Liver (tissue), 9 donors: Measurements from ENCODE around the gene NEBL. TPM values are rescaled to one million over a fixed set of nuclear protein-coding genes. Genes with fewer than 3 reads are reported as not detected.

ENCODE experiments used
- DNase-seq: peaks from one replicate; pipeline ENCODE4 v3.0.0-alpha.2; 2017; ENCODE audit warnings: low spot score
- H3K27ac ChIP-seq, 2 donors: one replicate each; pipeline ENCODE4 v1.7.0; 2013; ENCODE audit warnings: inconsistent platforms in 2 of 2, low read length in 2 of 2, control low read depth in 1 of 2, low read depth in 1 of 2, mild to moderate bottlenecking in 1 of 2
- H3K27me3 ChIP-seq, 4 donors: one replicate each; pipeline versions ENCODE4 v1.6.1 to v1.7.0; 2013; ENCODE audit warnings: low read length in 3 of 4, inconsistent platforms in 1 of 4, mild to moderate bottlenecking in 1 of 4, moderate library complexity in 1 of 4; ENCODE audit not compliant: control insufficient read depth in 4 of 4, insufficient read depth in 4 of 4
- H3K36me3 ChIP-seq, 4 donors: one replicate each; pipeline versions ENCODE4 v1.6.1 to v1.7.0; 2013; ENCODE audit warnings: low read length in 3 of 4, mild to moderate bottlenecking in 3 of 4, low read depth in 1 of 4, moderate library complexity in 1 of 4; ENCODE audit not compliant: control insufficient read depth in 4 of 4, insufficient read depth in 3 of 4
- H3K4me1 ChIP-seq, 4 donors: one replicate each; pipeline versions ENCODE4 v1.6.1 to v1.7.0; 2013; ENCODE audit warnings: low read length in 3 of 4, mild to moderate bottlenecking in 3 of 4, moderate library complexity in 1 of 4; ENCODE audit not compliant: control insufficient read depth in 4 of 4, insufficient read depth in 4 of 4
- H3K4me3 ChIP-seq, 3 donors: one replicate each; pipeline versions ENCODE4 v1.6.1 to v1.7.0; 2013; ENCODE audit warnings: low read length in 3 of 3, control low read depth in 1 of 3, low read depth in 1 of 3, mild to moderate bottlenecking in 1 of 3
- H3K9ac ChIP-seq, 2 donors: one replicate each; pipeline ENCODE4 v1.7.0; 2013; ENCODE audit warnings: low read length in 2 of 2, mild to moderate bottlenecking in 2 of 2, moderate library complexity in 2 of 2, control low read depth in 1 of 2, low read depth in 1 of 2
- H3K9me3 ChIP-seq, 4 donors: one replicate each; pipeline versions ENCODE4 v1.6.1 to v1.7.0; 2013; ENCODE audit warnings: low read length in 3 of 4; ENCODE audit not compliant: control insufficient read depth in 4 of 4
- EGR1 ChIP-seq, 2 donors: IDR thresholded peaks; 2 replicates each; pipeline ENCODE4 v1.6.1; 2016 to 2018; ENCODE audit warnings: antibody characterized with exemption in 2 of 2, low read depth in 2 of 2
- FOXA1 ChIP-seq: IDR thresholded peaks from 2 replicates; pipeline ENCODE4 v1.6.1; 2016; ENCODE audit warnings: antibody characterized with exemption
- HNF4A ChIP-seq, 2 donors: conservative IDR thresholded peaks; 2 replicates each; pipeline ENCODE4 v1.6.1; 2016; ENCODE audit warnings: antibody characterized with exemption in 2 of 2, mild to moderate bottlenecking in 2 of 2
- HNF4G ChIP-seq: IDR thresholded peaks from 2 replicates; pipeline ENCODE4 v1.6.1; 2016; ENCODE audit warnings: antibody characterized with exemption
- JUND ChIP-seq, 2 donors: IDR thresholded peaks; 2 replicates each; pipeline ENCODE4 v1.6.1; 2016; ENCODE audit warnings: antibody characterized with exemption in 2 of 2
- RAD21 ChIP-seq, 2 donors: IDR thresholded peaks; 2 replicates each; pipeline ENCODE4 v1.6.1; 2016; ENCODE audit warnings: antibody characterized with exemption in 2 of 2, mild to moderate bottlenecking in 2 of 2
- RXRA ChIP-seq, 2 donors: IDR thresholded peaks; 2 replicates each; pipeline ENCODE4 v1.6.1; 2017 to 2018; ENCODE audit warnings: antibody characterized with exemption in 2 of 2, mild to moderate bottlenecking in 1 of 2
- SP1 ChIP-seq: IDR thresholded peaks from 2 replicates; pipeline ENCODE4 v1.6.1; 2018; ENCODE audit warnings: antibody characterized with exemption, mild to moderate bottlenecking
- YY1 ChIP-seq: IDR thresholded peaks from 2 replicates; pipeline ENCODE4 v1.6.1; 2016; ENCODE audit warnings: antibody characterized with exemption, mild to moderate bottlenecking
- WGBS: extraction: QIAGEN DNeasy Blood & Tissue Kit; methylation state at CpG from one replicate; pipeline ENCODE4 v1.1.7; 2013; 5-methylcytosine and 5-hydroxymethylcytosine counted together
- polyA plus RNA-seq, 2 donors: library from polyadenylated mRNA; stranded (reverse) in 1 of 2; unstranded in 1 of 2; fragments of 200-250 nt in 1 of 2; fragments of >200 nt in 1 of 2; fragmentation: Nextera tagmentation in 1 of 2; extraction: Ambion mirVana in 1 of 2; gene quantifications; one replicate each; pipeline versions ENCODE4 v1.2.1 to v1.2.3, GENCODE V29; 2013 to 2015
- total RNA-seq, 2 donors: library from RNA; depleted of rRNA; stranded (reverse); fragments of >200 nt; gene quantifications; one replicate each; pipeline ENCODE4 v1.2.3, GENCODE V29; 2014
- TF ChIP-seq, protein P1 (sequence below): IDR thresholded peaks from 2 replicates; pipeline ENCODE4 v1.6.1; 2016; ENCODE audit warnings: antibody characterized with exemption, mild to moderate bottlenecking
- TF ChIP-seq, protein P2 (sequence below): IDR thresholded peaks from 2 replicates; pipeline ENCODE4 v1.6.1; 2016; ENCODE audit warnings: antibody characterized with exemption
- TF ChIP-seq, protein P3 (sequence below): fragments of 150-350 bp; IDR thresholded peaks from 2 replicates; pipeline ENCODE4 v1.5.1; 2017; ENCODE audit warnings: improper control_type of control experiment, low read depth, low read length; ENCODE audit not compliant: missing input control
- TF ChIP-seq, protein P4 (sequence below): IDR thresholded peaks from 2 replicates; pipeline ENCODE4 v1.6.1; 2016; ENCODE audit warnings: antibody characterized with exemption
- TF ChIP-seq, protein P5 (sequence below): IDR thresholded peaks from 2 replicates; pipeline ENCODE4 v1.6.1; 2016; ENCODE audit warnings: antibody characterized with exemption
- donor health status: healthy.
- donor health status: healthy.
- donor health status: healthy.
- donor health status: healthy.
- donor health status: healthy.

NEBL gene
- total and polyA plus RNA-seq, 4 donors: 0.22 to 1.8 (median 0.81) TPM

DNA sequence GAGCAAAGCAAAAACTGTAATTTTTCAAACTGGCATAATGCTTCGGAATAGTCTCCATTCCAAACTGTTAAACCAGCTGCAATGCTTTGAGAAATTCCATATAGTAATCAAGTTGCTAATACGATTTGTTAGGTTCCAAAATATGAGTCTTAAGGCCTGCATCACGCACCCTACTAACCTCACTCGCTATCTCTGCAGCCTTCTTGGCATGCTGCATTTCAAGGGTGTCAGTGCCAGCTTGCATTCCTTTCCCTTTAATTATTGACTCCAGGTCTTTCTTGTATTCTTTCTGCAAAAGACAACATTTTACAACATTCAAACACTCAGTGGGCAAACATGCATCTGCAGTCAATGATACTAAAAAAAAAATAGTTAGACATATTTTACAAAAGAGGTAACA lies 61.8 kb downstream of the NEBL start:
- DNase-seq: no peak
- H3K36me3 ChIP-seq: peaks cover 0 to 19% (median 3%) of the 10 kb centered on the region in 4 donors
- H3K27ac ChIP-seq: no peak overlapping the region
- TF ChIP-seq FOXA1 (no peak), RAD21 (IDR thresholded peaks at IDR 0.05) (no peak), EGR1 (IDR thresholded peaks at IDR 0.05; ENCODE audit: low read depth in 2 of 2) (no peak), YY1 (no peak), JUND (IDR thresholded peaks at IDR 0.05) (no peak)
- TF ChIP-seq, protein P1, sequence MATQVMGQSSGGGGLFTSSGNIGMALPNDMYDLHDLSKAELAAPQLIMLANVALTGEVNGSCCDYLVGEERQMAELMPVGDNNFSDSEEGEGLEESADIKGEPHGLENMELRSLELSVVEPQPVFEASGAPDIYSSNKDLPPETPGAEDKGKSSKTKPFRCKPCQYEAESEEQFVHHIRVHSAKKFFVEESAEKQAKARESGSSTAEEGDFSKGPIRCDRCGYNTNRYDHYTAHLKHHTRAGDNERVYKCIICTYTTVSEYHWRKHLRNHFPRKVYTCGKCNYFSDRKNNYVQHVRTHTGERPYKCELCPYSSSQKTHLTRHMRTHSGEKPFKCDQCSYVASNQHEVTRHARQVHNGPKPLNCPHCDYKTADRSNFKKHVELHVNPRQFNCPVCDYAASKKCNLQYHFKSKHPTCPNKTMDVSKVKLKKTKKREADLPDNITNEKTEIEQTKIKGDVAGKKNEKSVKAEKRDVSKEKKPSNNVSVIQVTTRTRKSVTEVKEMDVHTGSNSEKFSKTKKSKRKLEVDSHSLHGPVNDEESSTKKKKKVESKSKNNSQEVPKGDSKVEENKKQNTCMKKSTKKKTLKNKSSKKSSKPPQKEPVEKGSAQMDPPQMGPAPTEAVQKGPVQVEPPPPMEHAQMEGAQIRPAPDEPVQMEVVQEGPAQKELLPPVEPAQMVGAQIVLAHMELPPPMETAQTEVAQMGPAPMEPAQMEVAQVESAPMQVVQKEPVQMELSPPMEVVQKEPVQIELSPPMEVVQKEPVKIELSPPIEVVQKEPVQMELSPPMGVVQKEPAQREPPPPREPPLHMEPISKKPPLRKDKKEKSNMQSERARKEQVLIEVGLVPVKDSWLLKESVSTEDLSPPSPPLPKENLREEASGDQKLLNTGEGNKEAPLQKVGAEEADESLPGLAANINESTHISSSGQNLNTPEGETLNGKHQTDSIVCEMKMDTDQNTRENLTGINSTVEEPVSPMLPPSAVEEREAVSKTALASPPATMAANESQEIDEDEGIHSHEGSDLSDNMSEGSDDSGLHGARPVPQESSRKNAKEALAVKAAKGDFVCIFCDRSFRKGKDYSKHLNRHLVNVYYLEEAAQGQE: no peak
- TF ChIP-seq, protein P2, sequence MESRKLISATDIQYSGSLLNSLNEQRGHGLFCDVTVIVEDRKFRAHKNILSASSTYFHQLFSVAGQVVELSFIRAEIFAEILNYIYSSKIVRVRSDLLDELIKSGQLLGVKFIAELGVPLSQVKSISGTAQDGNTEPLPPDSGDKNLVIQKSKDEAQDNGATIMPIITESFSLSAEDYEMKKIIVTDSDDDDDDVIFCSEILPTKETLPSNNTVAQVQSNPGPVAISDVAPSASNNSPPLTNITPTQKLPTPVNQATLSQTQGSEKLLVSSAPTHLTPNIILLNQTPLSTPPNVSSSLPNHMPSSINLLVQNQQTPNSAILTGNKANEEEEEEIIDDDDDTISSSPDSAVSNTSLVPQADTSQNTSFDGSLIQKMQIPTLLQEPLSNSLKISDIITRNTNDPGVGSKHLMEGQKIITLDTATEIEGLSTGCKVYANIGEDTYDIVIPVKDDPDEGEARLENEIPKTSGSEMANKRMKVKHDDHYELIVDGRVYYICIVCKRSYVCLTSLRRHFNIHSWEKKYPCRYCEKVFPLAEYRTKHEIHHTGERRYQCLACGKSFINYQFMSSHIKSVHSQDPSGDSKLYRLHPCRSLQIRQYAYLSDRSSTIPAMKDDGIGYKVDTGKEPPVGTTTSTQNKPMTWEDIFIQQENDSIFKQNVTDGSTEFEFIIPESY: no peak
- no peak overlapping the region for H3K9ac ChIP-seq
- H3K4me1 ChIP-seq: no peaks in the 10 kb centered on the region
- no peaks in the 10 kb centered on the region for H3K9me3 ChIP-seq
- WGBS: 84% methylated on average over 4 of the region's 4 CpGs
- no peaks in the 10 kb centered on the region for H3K27me3 ChIP-seq
- H3K4me3 ChIP-seq: no peak overlapping the region

DNA sequence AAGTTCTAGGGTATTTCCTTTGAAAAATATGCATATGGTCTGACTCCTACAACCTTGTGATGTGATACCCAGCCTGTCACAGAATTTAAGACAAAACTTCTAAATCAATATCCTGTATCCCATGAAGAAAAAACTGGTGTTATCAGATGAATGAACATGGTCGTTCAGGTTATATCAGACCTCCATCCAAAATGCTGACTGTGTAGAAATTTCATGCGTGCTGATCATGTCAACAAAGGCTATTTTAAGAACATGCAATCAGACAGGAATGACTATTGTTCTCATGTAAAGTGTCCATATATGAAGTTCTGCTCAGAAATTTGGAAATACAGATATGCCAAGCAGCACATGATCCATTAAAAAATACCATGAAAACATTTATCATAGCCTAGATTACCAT lies 62.3 kb downstream of the NEBL start:
- no peaks in the 10 kb centered on the region for H3K27me3 ChIP-seq
- H3K4me1 ChIP-seq: no peaks in the 10 kb centered on the region
- WGBS: 57% methylated on average over 2 of the region's 2 CpGs
- H3K9ac ChIP-seq: no peak overlapping the region
- no peak for DNase-seq
- H3K4me3 ChIP-seq: no peak overlapping the region
- H3K36me3 ChIP-seq: peaks cover 0 to 20% (median 4%) of the 10 kb centered on the region in 4 donors
- H3K27ac ChIP-seq: no peak overlapping the region
- no peaks in the 10 kb centered on the region for H3K9me3 ChIP-seq
- TF ChIP-seq YY1 (no peak), SP1 (no peak), HNF4G (no peak), FOXA1 (no peak), HNF4A (conservative IDR thresholded peaks at IDR 0.05) (no peak), EGR1 (IDR thresholded peaks at IDR 0.05; ENCODE audit: low read depth in 2 of 2) (no peak), RAD21 (IDR thresholded peaks at IDR 0.05) (no peak), RXRA (IDR thresholded peaks at IDR 0.05) (no peak), JUND (IDR thresholded peaks at IDR 0.05) (no peak)
- TF ChIP-seq, protein P3, sequence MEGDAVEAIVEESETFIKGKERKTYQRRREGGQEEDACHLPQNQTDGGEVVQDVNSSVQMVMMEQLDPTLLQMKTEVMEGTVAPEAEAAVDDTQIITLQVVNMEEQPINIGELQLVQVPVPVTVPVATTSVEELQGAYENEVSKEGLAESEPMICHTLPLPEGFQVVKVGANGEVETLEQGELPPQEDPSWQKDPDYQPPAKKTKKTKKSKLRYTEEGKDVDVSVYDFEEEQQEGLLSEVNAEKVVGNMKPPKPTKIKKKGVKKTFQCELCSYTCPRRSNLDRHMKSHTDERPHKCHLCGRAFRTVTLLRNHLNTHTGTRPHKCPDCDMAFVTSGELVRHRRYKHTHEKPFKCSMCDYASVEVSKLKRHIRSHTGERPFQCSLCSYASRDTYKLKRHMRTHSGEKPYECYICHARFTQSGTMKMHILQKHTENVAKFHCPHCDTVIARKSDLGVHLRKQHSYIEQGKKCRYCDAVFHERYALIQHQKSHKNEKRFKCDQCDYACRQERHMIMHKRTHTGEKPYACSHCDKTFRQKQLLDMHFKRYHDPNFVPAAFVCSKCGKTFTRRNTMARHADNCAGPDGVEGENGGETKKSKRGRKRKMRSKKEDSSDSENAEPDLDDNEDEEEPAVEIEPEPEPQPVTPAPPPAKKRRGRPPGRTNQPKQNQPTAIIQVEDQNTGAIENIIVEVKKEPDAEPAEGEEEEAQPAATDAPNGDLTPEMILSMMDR: no peak
- TF ChIP-seq, protein P4, sequence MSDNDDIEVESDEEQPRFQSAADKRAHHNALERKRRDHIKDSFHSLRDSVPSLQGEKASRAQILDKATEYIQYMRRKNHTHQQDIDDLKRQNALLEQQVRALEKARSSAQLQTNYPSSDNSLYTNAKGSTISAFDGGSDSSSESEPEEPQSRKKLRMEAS: no peak
- TF ChIP-seq, protein P5, sequence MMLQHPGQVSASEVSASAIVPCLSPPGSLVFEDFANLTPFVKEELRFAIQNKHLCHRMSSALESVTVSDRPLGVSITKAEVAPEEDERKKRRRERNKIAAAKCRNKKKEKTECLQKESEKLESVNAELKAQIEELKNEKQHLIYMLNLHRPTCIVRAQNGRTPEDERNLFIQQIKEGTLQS: no peak
- TF ChIP-seq, protein P2: no peak
- TF ChIP-seq, protein P1: no peak
